Measurements from ENCODE around the gene CRHR1. TPM values are rescaled to one million over a fixed set of nuclear protein-coding genes. Genes with fewer than 3 reads are reported as not detected.

The CRHR1 gene
- total RNA-seq, 2 experiments from 2014 or later: not detected

DNA sequence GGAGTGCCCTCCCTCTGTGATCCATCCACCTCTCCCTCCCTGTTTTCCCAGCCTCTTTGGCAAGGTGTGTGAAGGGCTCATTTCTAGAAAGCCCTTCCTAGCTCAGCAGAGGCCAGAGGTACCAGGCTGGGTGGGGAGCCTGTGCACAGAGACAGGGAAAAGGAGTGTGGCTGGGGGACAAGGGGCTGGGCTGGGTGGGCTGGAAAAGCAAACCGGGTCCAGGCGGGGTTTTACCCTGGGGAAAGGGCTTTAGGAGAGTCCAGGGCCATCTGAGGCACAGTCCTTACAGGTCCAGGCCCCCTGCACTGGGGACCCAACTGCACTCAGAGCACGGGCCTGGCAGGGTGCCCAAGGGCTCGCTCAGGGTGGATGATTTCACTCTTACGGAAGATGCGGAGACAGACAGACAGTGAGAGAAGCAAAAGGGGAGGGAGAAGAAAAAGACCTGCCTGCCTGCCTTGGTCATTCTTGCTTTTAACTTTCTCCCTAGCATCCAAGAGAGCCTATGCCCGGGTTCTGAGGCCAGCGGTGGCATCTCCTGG lies 7.0 kb downstream of the CRHR1 start:
- Mint-ChIP-seq H3K9me3 (no peaks in the 10 kb centered on the region), H3K4me1 (no peaks in the 10 kb centered on the region), H3K27ac (no peak overlapping the region), H3K36me3 (no peaks in the 10 kb centered on the region), H3K4me3 (no peak overlapping the region), H3K27me3 (peaks cover 53% of the 10 kb centered on the region)
- no peak for DNase-seq

DNA sequence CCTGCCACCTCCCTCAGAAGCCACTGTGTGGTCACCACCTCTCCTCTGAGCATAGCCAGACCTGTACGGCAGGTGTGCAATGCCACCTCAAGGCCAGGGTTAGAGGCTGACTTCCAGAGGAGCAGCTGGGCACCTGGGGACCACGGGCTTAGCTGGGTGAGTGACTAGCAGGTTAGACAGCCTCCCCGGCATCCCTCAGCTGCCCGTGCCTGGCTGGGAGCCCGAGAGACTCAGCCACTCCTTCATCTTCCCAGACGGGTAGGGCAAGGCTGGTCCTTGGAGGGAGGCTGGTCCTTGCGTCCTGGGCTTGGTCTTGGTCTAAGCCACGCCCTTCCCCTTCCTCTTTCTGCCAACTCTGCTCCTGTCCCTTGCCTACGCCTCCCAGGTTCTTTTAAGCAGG lies 7.8 kb downstream of the CRHR1 start:
- no peak overlapping the region for H3K4me3 Mint-ChIP-seq
- no peak overlapping the region for H3K27ac Mint-ChIP-seq
- no peak for DNase-seq
- no peaks in the 10 kb centered on the region for H3K9me3 Mint-ChIP-seq
- H3K27me3 Mint-ChIP-seq: peaks cover 51% of the 10 kb centered on the region
- H3K36me3 Mint-ChIP-seq: no peaks in the 10 kb centered on the region
- no peaks in the 10 kb centered on the region for H3K4me1 Mint-ChIP-seq

DNA sequence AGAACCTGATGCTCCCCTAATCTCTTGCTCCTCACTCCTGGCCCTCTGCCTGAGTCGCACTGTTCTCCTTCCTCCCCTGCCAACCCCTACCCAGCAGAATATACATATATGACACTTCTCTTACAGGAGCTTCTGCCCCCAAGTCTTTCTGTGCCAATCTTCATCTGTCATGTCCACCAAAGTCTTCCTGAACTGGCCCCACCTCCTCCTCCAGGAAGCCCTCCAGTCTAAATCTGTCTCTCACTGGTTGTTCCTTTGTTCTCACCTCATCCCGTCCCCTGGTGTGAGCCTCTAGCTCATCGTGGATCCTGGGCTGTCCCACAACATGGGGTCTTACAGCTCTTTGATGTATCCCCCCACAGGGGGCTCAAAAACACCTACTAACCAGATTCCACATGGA lies 8.3 kb downstream of the CRHR1 start:
- H3K9me3 Mint-ChIP-seq: no peaks in the 10 kb centered on the region
- no peaks in the 10 kb centered on the region for H3K4me1 Mint-ChIP-seq
- no peak for DNase-seq
- H3K36me3 Mint-ChIP-seq: no peaks in the 10 kb centered on the region
- peaks cover 47% of the 10 kb centered on the region for H3K27me3 Mint-ChIP-seq
- H3K4me3 Mint-ChIP-seq: no peak overlapping the region
- H3K27ac Mint-ChIP-seq: no peak overlapping the region

DNA sequence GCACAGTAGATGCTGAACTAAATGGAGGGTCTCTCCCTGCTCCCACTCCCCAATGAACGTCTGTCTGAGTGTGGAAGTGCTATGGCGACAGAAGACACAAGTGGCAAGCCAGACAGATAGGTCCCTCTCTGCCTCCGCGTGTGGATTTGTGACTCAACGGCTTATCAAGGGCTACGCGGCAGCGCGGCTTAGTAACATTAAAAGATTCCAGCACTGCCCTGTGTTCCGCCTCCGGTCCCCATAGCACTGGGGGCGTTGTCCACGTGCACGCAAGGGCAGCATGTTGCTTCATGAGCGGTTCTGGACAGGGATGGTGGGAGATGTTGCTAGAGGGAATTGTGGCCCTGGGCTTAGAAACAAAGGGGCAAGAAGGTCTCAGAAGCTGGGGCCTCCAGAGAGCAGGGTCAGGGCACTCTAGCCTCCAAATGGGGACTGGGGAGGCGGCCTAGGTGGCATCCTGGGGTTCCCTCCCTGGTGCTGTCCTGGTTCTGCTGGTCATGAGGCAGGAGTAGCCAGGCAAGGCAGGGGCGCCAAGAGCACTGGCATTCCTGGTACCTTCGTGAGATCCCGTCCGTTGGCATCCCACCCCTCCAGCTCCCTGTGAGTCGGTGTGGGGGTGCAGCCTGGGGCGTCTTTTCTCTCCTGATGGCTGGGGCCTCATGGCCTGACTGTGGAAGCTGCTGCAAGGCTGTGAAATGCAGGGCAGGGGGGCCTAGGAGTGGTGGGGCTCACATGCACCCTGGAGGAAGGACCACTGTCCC lies 9.1 kb downstream of the CRHR1 start:
- no peak for DNase-seq
- Mint-ChIP-seq H3K27me3 (peaks cover 46% of the 10 kb centered on the region), H3K9me3 (no peaks in the 10 kb centered on the region), H3K27ac (no peak overlapping the region), H3K36me3 (no peaks in the 10 kb centered on the region), H3K4me1 (no peaks in the 10 kb centered on the region), H3K4me3 (no peak overlapping the region)

DNA sequence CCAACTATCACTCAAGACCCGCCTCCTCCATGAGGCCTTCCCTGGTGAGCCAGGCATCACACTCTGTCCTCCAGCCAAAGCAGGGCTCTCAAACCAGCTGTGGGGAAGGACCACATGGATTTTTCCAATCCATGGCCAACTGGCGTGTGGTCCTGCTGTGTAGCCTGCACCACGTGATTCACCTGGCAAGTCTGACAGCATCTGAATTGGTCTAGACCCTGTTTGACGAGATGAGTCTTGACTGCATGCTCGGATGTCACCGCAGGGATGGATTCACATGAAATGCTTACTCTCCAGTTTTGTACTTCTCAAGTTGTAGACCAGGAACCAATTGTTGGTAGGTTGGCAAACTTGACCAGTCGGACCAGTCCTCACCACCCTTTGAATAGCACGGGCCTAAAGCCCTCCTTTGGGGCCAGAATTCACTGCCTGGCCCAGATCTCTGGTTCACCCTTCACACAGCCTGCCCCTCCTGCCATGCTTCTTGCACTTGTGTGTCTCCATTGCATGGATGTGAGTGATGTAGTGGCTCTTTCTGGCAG lies 9.9 kb downstream of the CRHR1 start:
- Mint-ChIP-seq H3K36me3 (no peaks in the 10 kb centered on the region), H3K4me3 (no peak overlapping the region), H3K27me3 (peaks cover 39% of the 10 kb centered on the region), H3K27ac (no peak overlapping the region), H3K4me1 (no peaks in the 10 kb centered on the region), H3K9me3 (no peaks in the 10 kb centered on the region)
- DNase-seq: no peak

DNA sequence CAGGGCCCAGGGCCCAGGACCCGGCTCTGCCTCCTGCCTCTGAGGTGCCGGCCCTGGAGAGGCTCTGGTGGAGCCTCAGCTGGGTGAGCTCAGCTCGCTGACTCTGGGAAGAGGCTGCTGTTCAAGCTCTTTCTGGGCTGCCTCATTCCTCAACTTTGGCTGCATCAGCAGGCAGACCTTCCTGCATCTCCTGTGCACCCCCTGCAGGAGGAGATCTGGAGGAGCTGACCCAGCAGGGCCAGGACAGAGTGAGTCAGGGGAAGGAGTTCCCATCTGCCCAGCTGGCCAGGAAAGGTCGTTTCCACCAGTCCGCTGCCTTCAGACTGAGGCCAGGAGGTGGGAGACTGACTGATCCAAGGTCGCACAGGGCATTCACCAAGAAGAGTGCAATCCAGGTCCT lies 10.7 kb downstream of the CRHR1 start:
- Mint-ChIP-seq H3K27me3 (peaks cover 33% of the 10 kb centered on the region), H3K4me1 (no peaks in the 10 kb centered on the region), H3K9me3 (no peaks in the 10 kb centered on the region), H3K27ac (no peak overlapping the region), H3K36me3 (no peaks in the 10 kb centered on the region), H3K4me3 (no peak overlapping the region)
- no peak for DNase-seq

DNA sequence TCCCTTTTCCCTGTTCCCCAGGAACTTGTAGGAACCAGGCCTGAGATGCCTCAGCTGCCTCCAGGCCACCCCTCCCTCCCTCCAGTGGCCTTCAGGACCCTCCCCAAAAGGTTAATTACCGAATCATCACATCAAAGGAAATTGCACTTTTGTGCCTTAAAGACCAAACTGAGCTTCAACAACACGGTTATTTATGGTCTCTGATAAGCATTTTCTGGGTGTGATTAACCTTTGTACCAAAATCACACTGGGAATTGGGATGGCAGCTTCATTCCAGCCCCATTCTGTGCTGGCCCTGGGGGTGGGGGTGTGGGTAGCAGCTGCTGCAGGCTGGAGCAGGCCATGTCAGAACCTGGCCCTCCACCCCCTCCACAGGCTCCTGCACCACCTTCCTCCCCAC lies 16.7 kb downstream of the CRHR1 start:
- Mint-ChIP-seq H3K4me1 (no peaks in the 10 kb centered on the region), H3K36me3 (no peaks in the 10 kb centered on the region), H3K9me3 (no peaks in the 10 kb centered on the region), H3K27me3 (peaks cover 20% of the 10 kb centered on the region), H3K27ac (no peak overlapping the region), H3K4me3 (no peak overlapping the region)
- DNase-seq: no peak

DNA sequence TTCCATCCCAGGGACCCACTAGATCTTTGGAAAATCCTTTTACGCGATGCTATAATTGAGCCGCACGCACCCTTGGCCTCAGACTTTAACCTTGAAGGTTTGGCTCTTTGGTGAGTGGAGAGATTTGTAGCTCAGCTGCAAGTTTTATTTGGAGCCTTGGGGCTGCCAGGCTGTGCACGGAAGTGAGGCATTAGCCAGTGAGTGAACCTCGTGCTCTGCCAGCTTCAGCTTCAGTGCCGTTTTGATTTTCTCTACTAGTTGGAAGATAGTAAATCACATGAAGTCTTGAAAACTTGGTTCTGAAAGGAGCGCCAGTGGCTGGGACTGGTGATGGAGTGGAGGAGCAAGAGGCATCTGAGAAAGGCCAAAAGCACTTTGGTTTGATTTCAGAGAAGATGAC lies 17.3 kb downstream of the CRHR1 start:
- H3K4me3 Mint-ChIP-seq: no peak overlapping the region
- DNase-seq: no peak
- H3K27me3 Mint-ChIP-seq: peaks cover 17% of the 10 kb centered on the region
- H3K9me3 Mint-ChIP-seq: no peaks in the 10 kb centered on the region
- no peaks in the 10 kb centered on the region for H3K36me3 Mint-ChIP-seq
- no peak overlapping the region for H3K27ac Mint-ChIP-seq
- H3K4me1 Mint-ChIP-seq: no peaks in the 10 kb centered on the region

DNA sequence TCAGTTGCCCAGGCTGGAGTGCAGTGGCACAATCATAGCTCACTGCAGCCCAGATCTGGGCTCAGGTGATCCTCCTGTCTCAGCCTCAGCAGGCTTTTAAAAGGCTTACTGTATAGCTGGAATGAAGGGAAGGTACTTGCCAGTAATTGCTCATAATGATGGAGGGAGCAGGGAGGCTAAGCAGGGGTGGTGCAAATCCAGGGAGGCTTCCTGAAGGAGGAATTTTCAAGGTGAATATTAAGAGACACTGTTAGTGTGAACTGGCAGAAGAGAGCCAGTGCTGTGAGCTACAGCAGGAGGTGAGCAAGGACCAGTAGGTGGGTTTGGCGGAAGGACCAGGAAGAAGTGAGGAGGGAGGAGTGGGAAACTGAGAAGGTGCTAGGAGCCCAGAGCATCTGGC lies 24.7 kb downstream of the CRHR1 start:
- no peak for DNase-seq
- Mint-ChIP-seq H3K36me3 (no peaks in the 10 kb centered on the region), H3K4me3 (no peak overlapping the region), H3K4me1 (no peaks in the 10 kb centered on the region), H3K27me3 (peaks cover 9% of the 10 kb centered on the region), H3K9me3 (no peaks in the 10 kb centered on the region), H3K27ac (no peak overlapping the region)

DNA sequence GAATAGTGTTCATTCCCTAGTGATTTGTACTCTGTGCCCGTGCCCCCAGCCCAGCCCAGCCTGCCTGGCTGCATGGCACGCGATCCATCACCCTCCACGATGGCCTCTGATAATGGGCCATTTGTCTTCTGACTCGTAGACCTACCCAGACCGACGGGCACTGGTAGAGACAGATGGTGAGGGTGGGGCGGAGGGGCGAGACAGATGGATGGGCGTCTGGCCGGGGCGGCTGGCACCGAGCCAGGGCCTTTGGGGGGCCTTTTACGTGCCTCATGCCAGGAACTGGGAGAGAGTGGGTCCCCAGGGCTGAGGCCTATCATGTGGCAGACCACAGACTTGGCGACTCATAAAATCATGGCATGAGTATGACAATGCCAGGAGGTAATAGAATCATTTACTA lies 25.4 kb downstream of the CRHR1 start:
- no peak for DNase-seq
- Mint-ChIP-seq H3K9me3 (no peaks in the 10 kb centered on the region), H3K27ac (no peak overlapping the region), H3K4me3 (no peak overlapping the region), H3K27me3 (peaks cover 9% of the 10 kb centered on the region), H3K36me3 (no peaks in the 10 kb centered on the region), H3K4me1 (no peaks in the 10 kb centered on the region)

DNA sequence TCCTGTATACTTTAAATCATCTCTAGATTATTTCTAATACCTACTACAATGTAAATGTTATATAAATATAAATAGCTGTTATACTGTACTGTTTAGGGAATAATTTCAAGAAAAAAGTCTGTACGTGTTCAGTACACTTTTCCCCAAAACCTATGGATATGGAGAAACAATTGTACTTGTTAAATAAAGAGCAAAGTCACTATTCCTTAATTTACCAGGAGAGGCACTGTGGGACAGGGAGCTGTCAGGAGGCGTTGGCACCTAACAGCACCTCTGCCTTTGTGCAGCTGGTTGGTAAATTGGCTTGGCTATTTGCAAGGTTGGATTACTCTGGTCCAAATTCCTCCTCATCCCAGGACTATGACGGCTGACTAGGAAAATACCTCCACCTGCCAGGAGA lies 28.0 kb downstream of the CRHR1 start:
- Mint-ChIP-seq H3K4me1 (no peaks in the 10 kb centered on the region), H3K27me3 (peaks cover 6% of the 10 kb centered on the region), H3K36me3 (no peaks in the 10 kb centered on the region), H3K4me3 (no peak overlapping the region), H3K27ac (no peak overlapping the region), H3K9me3 (no peaks in the 10 kb centered on the region)
- no peak for DNase-seq

DNA sequence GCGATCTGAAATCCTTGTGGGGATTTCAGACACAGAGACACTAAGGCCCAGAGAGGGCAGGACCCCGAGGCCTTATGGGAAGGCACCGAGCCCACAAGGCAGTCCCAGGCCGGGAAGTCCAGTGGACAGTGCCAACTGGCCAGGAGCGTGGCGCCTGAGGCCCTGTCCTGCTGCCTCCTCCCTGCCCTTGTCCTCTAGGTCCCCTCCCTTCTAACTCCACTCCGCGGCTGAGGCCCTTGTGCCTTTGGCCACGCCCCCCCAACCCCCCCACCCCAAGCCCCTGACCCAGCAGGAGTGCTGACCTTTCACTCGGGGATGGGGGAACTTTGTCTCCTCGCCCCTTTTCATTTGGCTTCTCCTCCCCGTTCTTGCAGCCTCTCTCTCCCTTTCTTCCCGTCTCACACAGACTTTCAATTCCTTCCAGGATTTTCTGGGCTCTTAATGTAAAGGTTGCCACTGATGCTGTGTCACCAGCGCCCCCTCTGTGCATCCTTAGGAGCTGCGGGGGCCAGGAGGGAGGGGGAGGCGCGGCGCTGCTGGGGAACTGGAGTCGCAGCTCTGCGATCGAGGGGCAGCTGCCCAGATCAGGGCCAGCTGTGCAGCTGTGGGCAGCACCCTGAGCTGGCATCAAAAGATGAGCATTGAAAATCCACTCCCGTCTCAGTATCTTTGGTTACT lies 29.1 kb downstream of the CRHR1 start:
- Mint-ChIP-seq H3K4me1 (no peaks in the 10 kb centered on the region), H3K27ac (no peak overlapping the region), H3K9me3 (no peaks in the 10 kb centered on the region), H3K36me3 (no peaks in the 10 kb centered on the region), H3K27me3 (peaks cover 5% of the 10 kb centered on the region), H3K4me3 (no peak overlapping the region)
- DNase-seq: no peak

DNA sequence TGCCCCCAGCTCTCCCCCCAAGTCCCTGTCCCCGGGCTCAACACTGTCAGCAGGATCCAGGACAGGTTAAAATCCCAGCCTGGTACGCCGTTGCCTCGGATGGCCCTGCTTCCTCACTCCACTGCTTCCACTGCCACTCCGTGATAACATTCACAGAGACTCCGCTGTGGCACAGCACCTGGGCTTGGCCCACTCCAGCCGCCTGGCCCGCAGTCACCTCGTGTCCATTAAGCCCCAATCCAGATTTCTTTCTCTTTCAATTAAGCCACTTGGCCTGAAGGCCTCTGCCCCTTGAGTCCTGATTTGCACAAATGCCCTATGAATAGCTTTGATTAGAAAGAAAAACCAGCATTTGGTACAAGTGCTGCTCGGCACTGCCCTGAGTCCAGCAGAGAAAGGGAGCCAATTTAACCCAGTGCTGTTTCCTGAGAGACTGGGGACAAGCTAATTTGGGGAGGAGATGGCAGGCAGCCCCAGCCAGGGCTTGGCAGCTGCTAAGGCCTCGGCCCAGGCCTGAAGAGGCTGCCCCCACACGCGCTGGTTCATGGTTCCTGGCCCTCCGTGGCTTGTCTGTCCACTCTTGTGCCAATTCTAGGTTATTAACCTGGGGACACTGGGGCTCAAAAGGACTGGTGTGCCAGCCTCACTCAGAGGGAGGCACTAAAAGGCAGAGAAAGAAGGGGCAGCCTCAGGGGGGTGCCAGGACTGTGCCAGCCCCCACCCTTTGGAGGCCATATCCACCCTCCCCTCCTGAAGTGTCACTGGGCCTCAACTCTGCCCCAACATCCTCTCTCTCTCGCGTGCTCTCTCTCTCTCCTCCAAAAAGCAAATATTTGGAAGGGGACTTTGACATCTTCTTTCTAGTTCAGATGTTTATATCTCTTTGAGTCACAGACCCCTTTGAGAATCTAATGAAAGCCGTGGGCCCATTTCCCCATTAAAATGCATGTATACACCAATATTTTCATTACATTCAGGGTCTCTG lies 30.8 kb downstream of the CRHR1 start:
- H3K9me3 Mint-ChIP-seq: no peaks in the 10 kb centered on the region
- no peak overlapping the region for H3K27ac Mint-ChIP-seq
- no peaks in the 10 kb centered on the region for H3K36me3 Mint-ChIP-seq
- peaks cover 5% of the 10 kb centered on the region for H3K27me3 Mint-ChIP-seq
- DNase-seq: no peak
- no peak overlapping the region for H3K4me3 Mint-ChIP-seq
- no peaks in the 10 kb centered on the region for H3K4me1 Mint-ChIP-seq

DNA sequence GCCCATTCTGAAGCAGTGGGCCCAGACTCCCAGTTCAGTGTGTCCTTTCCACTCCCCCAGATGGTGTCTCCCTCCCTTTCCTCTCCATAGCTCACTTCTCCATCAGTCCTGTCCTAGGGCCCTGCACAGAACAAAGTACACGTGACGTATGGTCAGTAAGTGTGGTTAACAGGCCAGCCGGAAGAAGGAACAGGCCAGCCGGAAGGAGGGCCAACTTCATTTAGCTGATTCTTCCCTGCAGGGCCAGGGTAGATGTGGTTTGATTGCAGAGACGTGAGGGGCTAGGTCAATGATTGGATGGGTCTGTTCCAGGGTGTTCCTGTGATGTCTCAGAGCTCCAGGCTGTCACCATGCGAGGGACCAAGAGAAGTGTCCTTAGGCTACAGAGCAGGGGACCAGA lies 31.6 kb downstream of the CRHR1 start:
- H3K36me3 Mint-ChIP-seq: no peaks in the 10 kb centered on the region
- no peaks in the 10 kb centered on the region for H3K4me1 Mint-ChIP-seq
- no peak for DNase-seq
- no peaks in the 10 kb centered on the region for H3K9me3 Mint-ChIP-seq
- H3K27me3 Mint-ChIP-seq: peaks cover 5% of the 10 kb centered on the region
- no peak overlapping the region for H3K4me3 Mint-ChIP-seq
- H3K27ac Mint-ChIP-seq: no peak overlapping the region

DNA sequence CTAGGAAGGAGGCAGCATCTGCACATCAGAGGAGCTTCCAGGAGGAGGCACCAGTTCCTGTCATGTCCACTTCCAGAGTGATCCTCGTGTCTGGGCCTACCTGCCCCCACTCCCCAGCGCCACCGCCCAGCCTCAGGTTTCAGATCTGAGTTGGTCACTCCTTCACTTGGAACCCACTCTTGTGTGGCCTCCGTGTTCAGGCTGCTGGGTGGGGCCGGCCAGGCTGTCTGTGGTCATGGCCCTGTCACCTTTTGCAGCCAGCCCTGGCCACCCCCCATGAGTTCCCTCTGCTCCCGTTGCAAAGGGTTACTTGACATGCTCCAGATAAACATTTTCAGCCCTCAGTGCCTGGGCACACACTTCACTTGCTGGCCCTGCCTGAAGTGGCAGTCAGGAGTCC lies 33.9 kb downstream of the CRHR1 start:
- Mint-ChIP-seq H3K36me3 (no peaks in the 10 kb centered on the region), H3K4me3 (no peak overlapping the region), H3K27ac (no peak overlapping the region), H3K27me3 (peaks cover 5% of the 10 kb centered on the region), H3K9me3 (no peaks in the 10 kb centered on the region), H3K4me1 (no peaks in the 10 kb centered on the region)
- DNase-seq: no peak
